SK-N-SH (cell line): Measurements from ENCODE around the gene RFC4. TPM values are rescaled to one million over a fixed set of nuclear protein-coding genes. Genes with fewer than 3 reads are reported as not detected.
A peak's percentile ranks its signal among the peaks of the same experiment; 100 is the strongest.
"Not testable (repeated sequence)": the region's sequence is repeated elsewhere in the genome, so short reads cannot be mapped to it uniquely, and the experiment has no call there.

ENCODE experiments used
- CTCF ChIA-PET: fragments of 300-600, 350-600 bp; formaldehyde crosslinking; extraction: SDS; loops from one replicate; lab custom pipeline; 2021; lab: Yijun Ruan, JAX
- POLR2A ChIA-PET: fragments of 350-600 bp; sonication (Branson Sonifier 250); formaldehyde crosslinking; extraction: SDS; loops from one replicate; lab custom pipeline; 2020; ENCODE audit warnings: antibody characterized with exemption, inconsistent platforms; lab: Yijun Ruan, JAX
- DNase-seq: peaks from one replicate; pipeline ENCODE4 v3.0.0; 2012
- H2AFZ ChIP-seq: fragments of 200-600 bp; sonication (generic); 2 replicates; pipeline ENCODE4 v1.8.1; 2016; ENCODE audit warnings: antibody characterized with exemption, mild to moderate bottlenecking, low read depth
- H3F3A ChIP-seq: fragments of 200-600 bp; sonication (generic); replicated peaks from 2 replicates; pipeline ENCODE3; 2016; ENCODE audit warnings: antibody characterized with exemption, mild to moderate bottlenecking; ENCODE audit not compliant: insufficient read depth
- H3K27ac ChIP-seq, 2 experiments: fragments of 200-500 bp in 1 of 2; fragments of 200-600 bp in 1 of 2; sonication (Bioruptor generic) in 1 of 2; sonication (generic), shearing (Covaris generic) in 1 of 2; 2 replicates each; pipeline versions ENCODE4 v1.5.1 to v1.6.1; 2014 to 2016; ENCODE audit warnings: low read depth in 2 of 2, inconsistent platforms in 1 of 2, low read length in 1 of 2, mild to moderate bottlenecking in 1 of 2, mixed read lengths in 1 of 2
- H3K27me3 ChIP-seq: fragments of 200-600 bp; sonication (generic), shearing (Covaris generic); 2 replicates; pipeline ENCODE4 v1.6.1; 2016; ENCODE audit warnings: mixed run types; ENCODE audit not compliant: insufficient read depth
- H3K36me3 ChIP-seq, 2 experiments: fragments of 200-500 bp in 1 of 2; fragments of 200-600 bp in 1 of 2; sonication (Bioruptor generic) in 1 of 2; sonication (generic) in 1 of 2; replicated peaks in 1 of 2; 2 replicates each; pipeline versions ENCODE3 to v1.5.1; 2014 to 2016; ENCODE audit warnings: low read length in 1 of 2, mild to moderate bottlenecking in 1 of 2; ENCODE audit not compliant: insufficient read depth in 2 of 2, control insufficient read depth in 1 of 2
- H3K4me1 ChIP-seq, 2 experiments: fragments of 200-500 bp in 1 of 2; fragments of 200-600 bp in 1 of 2; sonication (Bioruptor generic) in 1 of 2; sonication (generic), shearing (Covaris generic) in 1 of 2; 2 replicates each; pipeline versions ENCODE4 v1.5.1 to v1.6.1; 2014 to 2016; ENCODE audit warnings: low read depth in 1 of 2, low read length in 1 of 2, mixed run types in 1 of 2; ENCODE audit not compliant: insufficient read depth in 2 of 2, control insufficient read depth in 1 of 2
- H3K4me2 ChIP-seq: fragments of 200-600 bp; sonication (generic), shearing (Covaris generic); 2 replicates; pipeline ENCODE4 v1.6.1; 2017; ENCODE audit warnings: mixed run types
- H3K4me3 ChIP-seq, 2 experiments: fragments of 200-500 bp in 1 of 2; fragments of 200-600 bp in 1 of 2; sonication (Bioruptor generic) in 1 of 2; sonication (generic), shearing (Covaris generic) in 1 of 2; 2 replicates each; pipeline versions ENCODE4 v1.5.1 to v1.8.1; 2014 to 2016; ENCODE audit warnings: low read depth in 2 of 2, inconsistent platforms in 1 of 2, low read length in 1 of 2, mild to moderate bottlenecking in 1 of 2, mixed read lengths in 1 of 2, moderate library complexity in 1 of 2
- H3K79me2 ChIP-seq: fragments of 200-600 bp; sonication (generic); 2 replicates; pipeline ENCODE4 v1.8.1; 2017; ENCODE audit warnings: mild to moderate bottlenecking; ENCODE audit not compliant: insufficient read depth
- H3K9ac ChIP-seq: fragments of 200-600 bp; sonication (generic); 2 replicates; pipeline ENCODE4 v1.6.1; 2017; ENCODE audit warnings: mixed run types
- H3K9me2 ChIP-seq: fragments of 200-600 bp; sonication (generic); 2 replicates; pipeline ENCODE4 v1.6.1; 2017; ENCODE audit warnings: mixed run types
- H3K9me3 ChIP-seq: fragments of 200-600 bp; sonication (generic); 2 replicates; pipeline ENCODE4 v1.6.1; 2017; ENCODE audit warnings: mixed run types, mild to moderate bottlenecking, moderate library complexity
- H4K20me1 ChIP-seq: fragments of 200-600 bp; sonication (generic); 2 replicates; pipeline ENCODE4 v1.6.1; 2017; ENCODE audit warnings: mild to moderate bottlenecking, mixed run types; ENCODE audit not compliant: insufficient read depth
- CTCF ChIP-seq: fragments of 200-600 bp; sonication (generic); IDR thresholded peaks from 2 replicates; pipeline ENCODE4 v1.6.1; 2017; ENCODE audit warnings: antibody characterized with exemption, mild to moderate bottlenecking, moderate library complexity
- ELF1 ChIP-seq: IDR thresholded peaks from 2 replicates; pipeline ENCODE4 v1.4.0; 2012
- EP300 ChIP-seq, 2 experiments: IDR thresholded peaks; 2 replicates each; pipeline versions ENCODE4 v1.4.0 to v1.6.1; 2012; ENCODE audit warnings: borderline replicate concordance in 1 of 2, low read depth in 1 of 2, low read length in 1 of 2
- FOXJ3 ChIP-seq: sonication (generic); formaldehyde crosslinking; IDR thresholded peaks from 2 replicates; pipeline ENCODE4 v1.5.1; 2020; ENCODE audit warnings: mild to moderate bottlenecking, missing genetic modification reagents
- GABPA ChIP-seq: IDR thresholded peaks from 2 replicates; pipeline ENCODE4 v1.4.0; 2012; ENCODE audit warnings: low read depth, mild to moderate bottlenecking
- JUND ChIP-seq: IDR thresholded peaks from 2 replicates; pipeline ENCODE4 v1.4.0; 2012
- MAX ChIP-seq: IDR thresholded peaks from 2 replicates; pipeline ENCODE4 v1.4.0; 2012; ENCODE audit warnings: low read depth
- POLR2AphosphoS5 ChIP-seq: IDR thresholded peaks from 2 replicates; pipeline ENCODE4 v1.6.1; 2012; ENCODE audit warnings: low read depth, low read length
- RAD21 ChIP-seq: IDR thresholded peaks from 2 replicates; pipeline ENCODE4 v1.6.1; 2012; ENCODE audit warnings: mild to moderate bottlenecking, low read length
- RCOR1 ChIP-seq: fragments of 150-350 bp; IDR thresholded peaks from 2 replicates; pipeline ENCODE4 v1.6.1; 2017; ENCODE audit warnings: antibody characterized with exemption, low read length
- REST ChIP-seq: IDR thresholded peaks from 2 replicates; pipeline ENCODE4 v1.6.1; 2012; ENCODE audit warnings: mild to moderate bottlenecking, low read depth, low read length, moderate library complexity
- RFX5 ChIP-seq: IDR thresholded peaks from 2 replicates; pipeline ENCODE4 v1.6.1; 2012; ENCODE audit warnings: mild to moderate bottlenecking, improper control_type of control experiment, low read length
- SIN3A ChIP-seq: IDR thresholded peaks from 2 replicates; pipeline ENCODE4 v1.6.1; 2012; ENCODE audit warnings: low read depth, mild to moderate bottlenecking, low read length, moderate library complexity, borderline replicate concordance
- SMC3 ChIP-seq: IDR thresholded peaks from 2 replicates; pipeline ENCODE4 v1.6.1; 2012; ENCODE audit warnings: low read depth, low read length, improper control_type of control experiment
- TCF12 ChIP-seq: IDR thresholded peaks from 2 replicates; pipeline ENCODE4 v1.4.0; 2012
- WGBS: methylation state at CpG from one replicate; pipeline ENCODE4 v1.1.6; 2017; ENCODE audit warnings: low lambda C conversion rate; 5-methylcytosine and 5-hydroxymethylcytosine counted together
- polyA plus RNA-seq, 3 experiments: library from polyadenylated mRNA; depleted of rRNA; stranded (reverse); fragments of >200 nt; gene quantifications; 2 replicates each; pipeline ENCODE4 v1.2.3, GENCODE V29; 2012
- TF ChIP-seq, protein P1 (sequence below): fragments of 150-350 bp; IDR thresholded peaks from 2 replicates; pipeline ENCODE4 v1.6.1; 2017; ENCODE audit warnings: antibody characterized with exemption, low read length, low read depth, borderline replicate concordance
- TF ChIP-seq, protein P2 (sequence below): IDR thresholded peaks from 2 replicates; pipeline ENCODE4 v1.4.0; 2012; ENCODE audit warnings: low read depth, borderline replicate concordance

Gene RFC4
- polyA plus RNA-seq, 1 of the 3 experiments (the other 2 are of a cell fraction): 13.1 TPM

- H2AFZ ChIP-seq, POLR2A ChIA-PET, H3K4me3 ChIP-seq, H3K4me1 ChIP-seq, H3K4me2 ChIP-seq, H3K36me3 ChIP-seq, H3K9me2 ChIP-seq, H3K79me2 ChIP-seq, DNase-seq, H4K20me1 ChIP-seq, H3K9ac ChIP-seq, H3F3A ChIP-seq, H3K9me3 ChIP-seq, H3K27ac ChIP-seq: not testable (repeated sequence)
- peaks cover 17% of the 10 kb centered on the region; the same call in 1 of the 2 replicates for H3K27me3 ChIP-seq
- WGBS: 87% methylated on average over 3 of the region's 3 CpGs
- CTCF ChIA-PET: interaction anchor here (7.1 kb wide), 1 partner anchor 314 kb away, joined by 101 read pairs; no protein-coding TSS in a partner anchor
Measured at GRCh38 chr3:186851835-186852234, 45.6 kb upstream of the RFC4 start.

- Histone ChIP-seq H3K27me3 (peaks cover 17% of the 10 kb centered on the region; the same call in 1 of the 2 replicates), H3K9me2 (no peaks in the 10 kb centered on the region), H3K79me2 (no peaks in the 10 kb centered on the region), H3K27ac (no peak overlapping the region), H3K4me1 (no peaks in the 10 kb centered on the region), H3K4me3 (no peak overlapping the region; a peak in 1 of 4 replicates), H4K20me1 (no peaks in the 10 kb centered on the region), H3F3A (no peaks in the 10 kb centered on the region), H2AFZ (no peak overlapping the region), H3K4me2 (no peak overlapping the region), H3K9ac (no peak overlapping the region), H3K9me3 (no peaks in the 10 kb centered on the region), H3K36me3 (no peaks in the 10 kb centered on the region)
- WGBS: 0% methylated on average over 1 of the region's 1 CpG
- TF ChIP-seq POLR2AphosphoS5 (no peak), MAX (no peak), FOXJ3 (CRISPR knock-in tag) (no peak), REST (no peak), ELF1 (no peak), RAD21 (peak; percentile 80), EP300 (IDR thresholded peaks at IDR 0.05; ENCODE audit: borderline replicate concordance in 1 of 2, low read depth in 1 of 2, low read length in 1 of 2) (no peak), SIN3A (no peak), TCF12 (no peak), JUND (no peak), RCOR1 (no peak), RFX5 (no peak), SMC3 (peak; percentile 35; the same call in 1 of the 2 replicates), GABPA (no peak), CTCF (peak; percentile 66)
- TF ChIP-seq, protein P1, sequence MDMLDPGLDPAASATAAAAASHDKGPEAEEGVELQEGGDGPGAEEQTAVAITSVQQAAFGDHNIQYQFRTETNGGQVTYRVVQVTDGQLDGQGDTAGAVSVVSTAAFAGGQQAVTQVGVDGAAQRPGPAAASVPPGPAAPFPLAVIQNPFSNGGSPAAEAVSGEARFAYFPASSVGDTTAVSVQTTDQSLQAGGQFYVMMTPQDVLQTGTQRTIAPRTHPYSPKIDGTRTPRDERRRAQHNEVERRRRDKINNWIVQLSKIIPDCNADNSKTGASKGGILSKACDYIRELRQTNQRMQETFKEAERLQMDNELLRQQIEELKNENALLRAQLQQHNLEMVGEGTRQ: no peak
- TF ChIP-seq, protein P2, sequence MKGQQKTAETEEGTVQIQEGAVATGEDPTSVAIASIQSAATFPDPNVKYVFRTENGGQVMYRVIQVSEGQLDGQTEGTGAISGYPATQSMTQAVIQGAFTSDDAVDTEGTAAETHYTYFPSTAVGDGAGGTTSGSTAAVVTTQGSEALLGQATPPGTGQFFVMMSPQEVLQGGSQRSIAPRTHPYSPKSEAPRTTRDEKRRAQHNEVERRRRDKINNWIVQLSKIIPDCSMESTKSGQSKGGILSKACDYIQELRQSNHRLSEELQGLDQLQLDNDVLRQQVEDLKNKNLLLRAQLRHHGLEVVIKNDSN: no peak
- DNase-seq: peak; percentile 60
- ChIA-PET POLR2A (no interaction called here), CTCF (interaction anchor here (0.6 to 7.1 kb wide), 41 partner anchors 8 to 495 kb away, joined by 3 to 101 read pairs (median 4); partner anchors contain the start of genes RPL39L and ST6GAL1)
Measured at GRCh38 chr3:186849374-186849975, 43.2 kb upstream of the RFC4 start.
